HUES6 (cell line): Measurements from ENCODE around the gene PRKD3.

Source experiments
- H3K27ac ChIP-seq: 2 replicates; pipeline ENCODE4 v1.7.0; 2013; ENCODE audit warnings: low read depth, mild to moderate bottlenecking, low read length, inconsistent platforms
- H3K27me3 ChIP-seq: 2 replicates; pipeline ENCODE4 v1.6.1; 2013; ENCODE audit warnings: low read length; ENCODE audit not compliant: control insufficient read depth, insufficient read depth
- H3K36me3 ChIP-seq: 2 replicates; pipeline ENCODE4 v1.6.1; 2013; ENCODE audit warnings: low read length; ENCODE audit not compliant: control insufficient read depth, insufficient read depth
- H3K4me1 ChIP-seq: 2 replicates; pipeline ENCODE4 v1.6.1; 2013; ENCODE audit warnings: low read length; ENCODE audit not compliant: control insufficient read depth, insufficient read depth
- H3K4me3 ChIP-seq: 2 replicates; pipeline ENCODE4 v1.5.1; 2013; ENCODE audit warnings: low read depth, low read length
- H3K9ac ChIP-seq: one replicate; pipeline ENCODE4 v1.6.1; 2013; ENCODE audit warnings: mild to moderate bottlenecking, low read length
- H3K9me3 ChIP-seq: 2 replicates; pipeline ENCODE4 v1.6.1; 2013; ENCODE audit warnings: low read depth, low read length; ENCODE audit not compliant: control insufficient read depth, insufficient read depth

The PRKD3 gene

GRCh38 chr2:37291680-37292079, 33.0 kb downstream of the PRKD3 start:
- no peak overlapping the region for H3K27ac ChIP-seq
- no peaks in the 10 kb centered on the region for H3K27me3 ChIP-seq
- H3K36me3 ChIP-seq, result peaks cover 54% of the 10 kb centered on the region
- H3K9me3 ChIP-seq, result no peaks in the 10 kb centered on the region
- no peaks in the 10 kb centered on the region for H3K4me1 ChIP-seq
- H3K4me3 ChIP-seq, result no peak overlapping the region
- H3K9ac ChIP-seq, result no peak overlapping the region

- no peaks in the 10 kb centered on the region for H3K4me1 ChIP-seq
- no peak overlapping the region for H3K27ac ChIP-seq
- H3K36me3 ChIP-seq, result peaks cover 82% of the 10 kb centered on the region
- H3K4me3 ChIP-seq, result no peak overlapping the region
- no peaks in the 10 kb centered on the region for H3K9me3 ChIP-seq
- no peak overlapping the region for H3K9ac ChIP-seq
- no peaks in the 10 kb centered on the region for H3K27me3 ChIP-seq
Observed at GRCh38 chr2:37287966-37288365, 36.7 kb downstream of the PRKD3 start.

GRCh38 chr2:37284381-37284780, 40.3 kb downstream of the PRKD3 start:
- H3K9ac ChIP-seq, result no peak overlapping the region
- peaks cover 88% of the 10 kb centered on the region for H3K36me3 ChIP-seq
- H3K4me3 ChIP-seq, result no peak overlapping the region
- H3K27ac ChIP-seq, result no peak overlapping the region
- no peaks in the 10 kb centered on the region for H3K4me1 ChIP-seq
- H3K9me3 ChIP-seq, result no peaks in the 10 kb centered on the region
- H3K27me3 ChIP-seq, result no peaks in the 10 kb centered on the region

GRCh38 chr2:37283207-37283606, 41.4 kb downstream of the PRKD3 start:
- Histone ChIP-seq H3K9me3 (no peaks in the 10 kb centered on the region), H3K27ac (no peak overlapping the region), H3K4me1 (no peaks in the 10 kb centered on the region), H3K27me3 (no peaks in the 10 kb centered on the region), H3K9ac (no peak overlapping the region), H3K4me3 (no peak overlapping the region), H3K36me3 (peaks cover 88% of the 10 kb centered on the region)

GRCh38 chr2:37282746-37283145, 41.9 kb downstream of the PRKD3 start:
- Histone ChIP-seq H3K4me1 (no peaks in the 10 kb centered on the region), H3K27me3 (no peaks in the 10 kb centered on the region), H3K27ac (no peak overlapping the region), H3K9ac (no peak overlapping the region), H3K9me3 (no peaks in the 10 kb centered on the region), H3K4me3 (no peak overlapping the region), H3K36me3 (peaks cover 85% of the 10 kb centered on the region)

- H3K9me3 ChIP-seq, result no peaks in the 10 kb centered on the region
- H3K27ac ChIP-seq, result no peak overlapping the region
- H3K27me3 ChIP-seq, result no peaks in the 10 kb centered on the region
- peaks cover 87% of the 10 kb centered on the region for H3K36me3 ChIP-seq
- H3K4me1 ChIP-seq, result no peaks in the 10 kb centered on the region
- no peak overlapping the region for H3K4me3 ChIP-seq
- H3K9ac ChIP-seq, result no peak overlapping the region
Observed at GRCh38 chr2:37281916-37282315, 42.7 kb downstream of the PRKD3 start.

GRCh38 chr2:37276291-37276690, 48.3 kb downstream of the PRKD3 start:
- Histone ChIP-seq H3K27ac (no peak overlapping the region), H3K9ac (no peak overlapping the region), H3K36me3 (peaks cover 92% of the 10 kb centered on the region), H3K27me3 (no peaks in the 10 kb centered on the region), H3K9me3 (no peaks in the 10 kb centered on the region), H3K4me3 (no peak overlapping the region), H3K4me1 (peaks cover 11% of the 10 kb centered on the region; the same call in 1 of the 2 replicates)
